M059J (cell line): ENCODE results near the gene EEF1A2. TPM values are rescaled to one million over a fixed set of nuclear protein-coding genes. Genes with fewer than 3 reads are reported as not detected.
"Not testable (repeated sequence)": the region's sequence is repeated elsewhere in the genome, so short reads cannot be mapped to it uniquely, and the experiment has no call there.

ENCODE experiments used
- DNase-seq: peaks from one replicate; pipeline ENCODE4 v3.0.0-alpha.2; 2012; ENCODE audit warnings: low read depth
- total RNA-seq: library from RNA; depleted of rRNA; stranded (reverse); fragments of >200 nt; shearing (Covaris generic); gene quantifications from 2 replicates; pipeline ENCODE4 v1.2.3, GENCODE V29; 2014

The EEF1A2 gene
- total RNA-seq, 1 experiment from 2014 or later: 260 TPM

DNA sequence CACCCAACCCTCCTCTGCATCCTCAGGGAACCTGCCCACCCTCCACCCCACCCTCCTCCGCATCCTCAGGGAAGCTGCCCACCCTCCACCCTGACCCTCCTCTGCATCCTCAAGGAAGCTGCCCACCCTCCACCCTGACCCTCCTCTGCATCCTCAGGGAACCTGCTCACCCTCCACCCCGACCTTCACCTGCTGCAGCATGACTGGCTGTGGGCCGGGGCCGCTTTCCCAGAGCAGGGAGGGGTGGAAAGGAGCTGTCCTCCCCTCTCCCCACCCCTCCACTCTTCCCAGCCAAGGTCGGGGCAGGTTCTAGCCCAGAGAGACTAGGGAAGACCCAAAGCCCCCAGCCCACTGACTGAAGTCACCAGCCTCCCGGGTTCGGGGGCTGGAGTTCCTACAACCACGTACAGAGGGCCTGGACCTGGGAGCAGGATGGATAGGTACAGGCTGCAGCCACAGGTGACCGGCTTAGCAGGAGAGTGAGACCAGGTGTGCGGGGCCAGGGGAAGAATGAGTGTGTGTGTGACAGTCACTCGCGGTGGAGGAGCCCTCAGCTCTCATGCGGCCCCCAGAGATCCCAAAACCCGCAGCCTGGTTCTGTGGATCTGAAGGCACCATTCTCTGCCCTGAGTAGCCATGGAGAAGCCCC is 11.6 kb downstream of the EEF1A2 start:
- DNase-seq: no peak

GRCh38 chr20:63486300-63486855 is 12.5 kb downstream of the EEF1A2 start:
- DNase-seq: no peak

GRCh38 chr20:63484651-63485403 is 14.1 kb downstream of the EEF1A2 start:
- no peak for DNase-seq

GRCh38 chr20:63484236-63484635 is 14.6 kb downstream of the EEF1A2 start:
- no peak for DNase-seq

DNA sequence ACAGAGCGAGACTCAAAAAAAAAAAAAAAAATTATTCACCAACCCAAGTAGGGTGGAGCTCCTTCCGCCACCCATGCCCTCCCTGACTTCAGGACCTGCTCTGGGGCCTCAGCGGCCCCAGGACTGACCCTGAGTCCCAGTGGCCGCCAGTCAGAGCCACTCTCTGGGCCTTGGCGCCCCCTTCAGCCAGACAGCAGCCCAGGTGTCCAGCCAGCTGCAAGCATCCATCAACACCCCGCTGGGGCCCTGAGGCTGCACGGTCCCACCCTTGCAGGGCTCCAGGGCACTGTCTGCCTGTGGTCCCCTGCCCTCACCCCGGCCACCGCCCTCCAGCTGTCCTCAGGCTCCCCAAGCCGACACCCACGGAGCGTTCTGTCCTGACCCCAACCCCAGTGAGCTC is 15.0 kb downstream of the EEF1A2 start:
- DNase-seq: no peak

- DNase-seq: no peak
Observed at GRCh38 chr20:63482021-63482587, 16.8 kb downstream of the EEF1A2 start.

DNA sequence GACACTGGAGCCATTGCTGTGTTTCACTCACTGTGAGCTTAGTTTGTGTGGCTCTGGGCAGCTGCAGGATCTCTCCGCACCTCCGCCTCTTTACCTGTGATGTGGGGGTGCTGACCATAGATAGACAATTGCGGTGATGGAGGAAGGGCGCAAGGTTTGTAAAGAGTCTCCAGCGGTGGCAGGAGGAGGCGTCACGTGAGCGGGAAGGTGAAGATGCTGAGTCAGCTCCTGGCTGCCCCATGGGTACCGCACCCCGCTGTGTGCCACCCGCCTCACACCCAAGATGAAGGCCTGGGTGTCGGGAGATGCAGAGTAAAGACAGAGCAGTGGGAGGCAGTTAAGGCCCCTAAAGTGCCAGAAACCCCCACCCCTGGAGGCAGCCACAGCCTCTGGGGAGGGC is 17.4 kb downstream of the EEF1A2 start:
- no peak for DNase-seq

DNA sequence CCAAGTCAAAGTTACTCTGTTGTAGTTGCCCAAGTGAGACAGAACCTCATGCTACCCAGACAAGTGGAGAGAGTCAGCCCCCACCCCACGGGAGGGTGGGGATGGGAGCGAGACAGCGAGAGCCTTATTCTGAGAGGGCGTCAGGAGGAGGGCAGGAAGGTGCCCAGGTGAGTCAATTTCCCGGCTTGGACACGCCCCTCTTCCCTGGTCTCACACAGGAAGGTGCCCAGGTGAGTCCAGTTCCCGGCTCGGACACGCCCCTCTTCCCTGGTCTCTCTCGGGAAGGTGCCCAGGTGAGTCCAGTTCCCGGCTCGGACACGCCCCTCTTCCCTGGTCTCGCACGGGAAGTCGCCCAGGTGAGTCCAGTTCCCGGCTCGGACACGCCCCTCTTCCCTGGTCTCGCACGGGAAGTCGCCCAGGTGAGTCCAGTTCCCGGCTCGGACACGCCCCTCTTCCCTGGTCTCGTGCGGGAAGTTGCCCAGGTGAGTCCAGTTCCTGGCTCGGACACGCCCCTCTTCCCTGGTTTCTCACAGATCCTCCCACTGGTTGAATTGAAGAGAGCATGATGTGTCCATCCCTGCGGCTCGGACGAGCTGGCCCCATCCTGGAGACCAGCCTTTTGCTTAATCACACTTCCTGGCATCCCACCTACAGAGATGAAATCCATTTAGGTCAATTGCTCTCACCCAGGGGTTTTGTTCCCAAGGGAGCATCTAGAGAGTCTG is 19.0 kb downstream of the EEF1A2 start:
- not testable (repeated sequence) for DNase-seq

DNA sequence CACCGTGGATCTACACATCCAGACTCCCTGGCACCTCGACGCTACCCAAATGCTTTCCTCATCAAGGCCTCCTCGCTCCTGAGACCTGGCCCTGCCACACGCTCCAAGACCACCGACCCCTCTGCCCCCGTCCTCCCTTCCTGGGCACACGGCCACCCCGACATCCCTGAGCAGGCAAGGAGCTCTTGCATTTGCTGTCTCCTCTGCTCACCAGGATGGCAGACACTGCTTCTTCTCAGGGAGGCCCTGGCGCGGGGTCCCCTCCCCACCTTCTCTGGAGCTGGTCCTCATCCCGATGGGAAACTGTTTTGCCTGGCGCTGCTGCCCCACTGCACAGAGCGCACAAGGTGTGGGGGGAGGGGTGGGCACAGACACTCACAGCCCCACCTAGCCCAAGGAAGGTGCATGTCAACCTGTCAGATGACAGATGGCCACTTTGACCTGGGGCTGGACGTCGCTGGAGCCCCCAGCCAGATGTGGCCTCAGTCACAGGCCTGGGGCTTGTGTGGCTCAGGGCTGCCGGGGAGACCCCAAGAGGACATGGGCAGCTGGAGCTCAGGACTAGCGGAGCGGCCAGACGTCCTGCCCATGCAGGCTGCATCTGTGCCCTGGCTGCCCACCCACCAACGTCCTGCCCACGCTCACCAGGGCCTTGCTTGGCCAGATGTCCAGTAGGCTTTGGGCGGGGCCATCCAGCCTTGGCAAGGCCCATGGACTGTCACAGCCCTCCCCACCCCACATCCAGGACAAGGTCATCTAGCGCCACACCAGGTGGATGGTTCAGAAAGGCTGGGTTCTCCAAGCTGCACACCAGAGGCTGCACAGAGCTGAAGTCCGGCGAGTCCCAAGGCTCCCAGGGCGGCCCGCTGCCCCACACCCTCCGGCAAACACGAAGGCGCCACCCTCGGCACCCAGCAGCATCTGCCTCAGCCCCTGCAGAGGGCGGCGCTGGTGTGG is 20.3 kb downstream of the EEF1A2 start:
- DNase-seq: no peak

DNA sequence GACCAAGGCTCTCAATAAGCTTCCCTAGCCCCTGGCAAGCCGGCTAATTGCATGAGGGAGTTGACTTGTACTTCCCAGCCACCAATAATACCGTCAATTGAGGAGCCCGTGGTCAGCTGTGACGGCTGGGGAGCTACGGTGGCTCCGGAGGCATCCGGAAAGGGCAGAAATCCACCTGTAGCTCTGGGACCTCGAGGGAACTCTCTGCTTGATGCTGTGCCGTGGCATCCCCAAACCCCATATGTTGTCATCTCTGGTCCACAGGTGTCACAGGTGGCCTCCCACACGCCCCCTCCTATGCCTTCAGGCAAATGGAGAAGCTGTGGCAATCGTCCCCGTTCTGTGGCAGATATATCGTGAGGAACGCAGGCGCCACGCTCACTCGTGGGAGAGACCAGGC is 20.9 kb downstream of the EEF1A2 start:
- DNase-seq: no peak

DNA sequence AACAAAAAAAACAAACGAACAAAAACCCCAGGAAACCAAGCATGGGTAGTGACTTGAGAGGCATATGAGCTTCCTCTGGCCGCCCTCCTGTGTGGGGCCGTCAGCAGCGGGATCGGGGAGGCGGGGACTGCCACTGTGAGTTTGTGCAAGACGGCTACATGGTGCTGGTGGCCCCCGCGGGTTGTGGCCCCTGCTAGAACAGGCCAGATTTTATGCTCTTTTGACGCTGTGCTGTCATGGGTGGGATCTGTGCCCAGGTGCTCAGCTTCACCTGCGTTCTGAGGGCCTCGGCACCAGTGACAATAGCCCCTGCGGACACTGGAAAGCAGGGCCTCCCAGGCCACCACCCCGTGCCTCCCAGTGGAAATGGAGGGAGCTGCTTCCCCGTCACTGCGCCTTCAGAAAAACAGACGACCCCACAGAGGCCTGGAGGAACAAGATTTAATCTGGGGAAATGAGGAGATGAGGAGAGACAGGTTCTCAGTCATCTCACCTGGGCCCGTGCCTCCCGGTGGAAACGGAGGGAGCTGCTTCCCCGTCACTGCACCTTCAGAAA is 21.7 kb downstream of the EEF1A2 start:
- no peak for DNase-seq

DNA sequence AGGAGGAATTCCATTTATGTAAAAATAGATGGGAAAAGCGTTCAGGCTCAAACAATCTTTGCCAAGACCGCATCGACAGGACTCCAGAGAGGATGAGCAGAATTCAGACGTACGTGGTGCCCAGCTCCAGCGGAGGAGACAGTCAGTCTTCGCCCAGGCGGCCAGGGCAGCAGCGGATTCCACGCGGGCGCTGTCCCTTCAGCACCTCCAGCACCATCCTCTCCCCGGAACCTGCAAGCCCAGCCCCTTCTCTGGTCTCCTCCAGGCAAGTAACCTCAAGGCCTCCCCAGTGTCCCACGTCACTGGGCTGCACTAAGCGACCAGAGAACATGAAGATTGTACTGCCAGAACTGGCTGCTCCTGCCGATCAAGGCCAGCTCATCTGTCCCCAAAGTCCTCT is 23.7 kb downstream of the EEF1A2 start:
- peak; percentile 40 for DNase-seq

- no peak for DNase-seq
Observed at GRCh38 chr20:63473555-63474449, 25.1 kb downstream of the EEF1A2 start.

GRCh38 chr20:63472862-63473390 is 26.0 kb downstream of the EEF1A2 start:
- DNase-seq: no peak

DNA sequence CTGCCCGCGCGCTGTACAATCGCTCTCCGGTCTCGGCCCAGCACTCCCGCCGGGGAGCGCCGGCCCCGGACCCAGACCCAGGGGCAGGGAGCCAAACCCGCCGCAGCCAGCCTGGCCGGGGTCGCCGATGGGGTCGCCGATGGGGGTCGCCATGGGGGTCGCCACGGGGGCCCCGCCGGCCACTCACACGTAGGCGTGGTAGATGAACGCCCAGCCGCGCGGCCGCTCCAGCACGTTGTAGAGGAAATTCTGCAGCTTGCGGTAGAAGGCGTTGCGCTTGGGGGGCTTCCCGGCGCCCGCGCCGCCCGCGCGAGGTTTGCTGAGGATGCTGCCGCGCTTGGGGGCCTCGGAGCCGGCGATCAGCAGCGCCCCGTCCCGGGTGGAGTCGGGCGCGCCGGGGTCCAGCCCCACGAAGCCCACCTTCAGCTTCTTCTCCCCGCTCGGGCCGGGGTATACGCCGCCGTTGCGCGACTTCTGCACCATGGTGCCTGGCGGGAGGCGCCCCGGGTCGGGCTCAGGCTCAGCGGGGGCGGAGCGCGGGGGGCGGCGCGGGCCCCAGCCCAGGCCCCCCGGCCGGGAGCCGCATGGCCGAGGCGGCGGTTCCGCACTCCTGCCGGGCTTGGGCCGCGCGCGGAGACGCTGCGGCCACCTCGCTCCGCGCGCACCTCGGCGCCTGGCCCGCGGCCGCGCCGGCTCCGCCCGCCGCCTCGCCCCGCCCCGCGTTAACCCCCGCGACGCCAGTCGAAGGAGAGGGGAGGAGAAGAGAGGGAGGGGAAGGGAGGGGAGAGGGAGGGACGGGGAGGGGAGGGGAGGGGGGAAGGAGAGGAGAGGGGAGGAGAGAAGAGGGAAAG is 26.7 kb downstream of the EEF1A2 start, which contains the start of gene KCNQ2:
TSS of gene KCNQ2 (minus strand) at position 675 of the 851 bp plus-strand sequence. CDS start at position 483, 192 bp downstream.
- no peak for DNase-seq

DNA sequence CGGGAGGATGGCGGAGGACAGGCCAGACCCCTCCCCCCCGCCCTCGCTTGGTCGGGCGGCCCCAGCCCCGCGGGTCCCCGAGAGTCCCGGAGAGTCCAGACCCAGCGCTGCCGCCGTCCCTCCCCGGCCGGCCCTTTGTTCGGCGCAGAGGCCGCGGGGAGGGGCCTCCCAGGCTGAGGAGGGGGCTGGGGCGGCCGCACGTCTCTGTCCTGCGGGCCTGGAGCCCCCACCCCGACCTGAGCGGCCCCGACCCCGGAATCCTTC is 27.2 kb downstream of the EEF1A2 start:
- no peak for DNase-seq

DNA sequence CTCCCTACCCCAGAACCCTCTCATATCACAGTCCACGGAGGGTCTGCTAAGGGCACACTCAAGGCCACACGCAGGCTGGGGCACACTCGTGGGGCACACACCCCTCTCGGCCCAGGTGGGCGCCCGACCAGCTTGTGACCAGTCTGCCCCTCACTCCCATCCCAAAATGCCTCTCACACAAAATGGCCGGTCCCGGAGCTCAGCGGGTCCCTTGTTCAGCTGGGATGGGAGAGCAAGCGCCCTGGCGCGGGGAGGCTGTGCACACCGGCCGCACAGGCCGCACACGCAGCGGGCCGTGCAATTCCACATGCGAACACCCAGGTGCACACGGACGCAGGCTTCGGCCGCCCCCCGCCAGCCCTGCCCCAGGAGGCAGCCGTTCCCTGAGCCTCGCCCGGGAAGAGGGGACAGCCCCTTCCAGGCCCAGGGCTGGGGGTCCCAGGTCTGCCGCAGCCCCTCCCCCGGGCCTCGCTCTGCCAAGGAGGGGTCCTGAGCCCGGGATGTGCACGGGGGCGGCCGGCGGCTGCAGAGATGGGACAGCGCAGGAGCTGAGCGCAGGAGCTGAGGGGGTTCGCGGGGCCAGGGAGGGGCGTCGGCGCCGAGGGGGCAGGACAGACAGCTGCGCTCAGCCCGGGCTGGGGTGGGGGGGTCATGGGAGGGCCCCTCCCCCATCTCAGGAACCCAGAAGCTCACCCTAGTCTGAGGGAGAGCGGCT is 27.7 kb downstream of the EEF1A2 start:
- DNase-seq: no peak

DNA sequence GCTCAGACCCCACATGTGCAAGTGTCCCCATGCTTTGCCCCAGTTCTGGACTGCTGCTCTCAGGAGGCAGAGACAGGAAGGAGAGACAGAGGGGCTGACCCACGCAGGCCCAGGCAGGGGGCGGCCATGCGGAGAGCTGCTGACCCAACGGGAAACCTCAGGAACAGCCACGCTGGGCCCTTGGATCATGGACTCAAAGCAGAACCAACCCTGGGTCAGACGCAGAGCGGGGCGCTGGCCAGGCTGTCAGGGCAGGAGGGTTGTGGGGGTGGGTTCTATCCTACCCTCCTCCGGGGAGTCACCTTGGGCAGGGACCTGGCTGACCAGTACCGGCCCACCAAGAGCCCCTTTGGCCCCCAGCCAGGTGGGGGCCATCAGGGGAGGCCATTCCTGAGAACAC is 28.5 kb downstream of the EEF1A2 start:
- no peak for DNase-seq
